Dedifferentiated amniotic fluid mesenchymal stem cell (primary cell): Measurements from ENCODE around the gene CRACR2A.

ENCODE experiments used
- DNase-seq: peaks from one replicate; pipeline ENCODE4 v3.0.0-alpha.2; 2016; ENCODE audit errors: extremely low spot score

The CRACR2A gene

GRCh38 chr12:3598896-3599860, 153.7 kb downstream of the CRACR2A start:
- no peak for DNase-seq

GRCh38 chr12:3597526-3598210, 155.2 kb downstream of the CRACR2A start:
- no peak for DNase-seq

- DNase-seq, result no peak
Measured at GRCh38 chr12:3596703-3597415, 156.1 kb downstream of the CRACR2A start.

- no peak for DNase-seq
Measured at GRCh38 chr12:3595721-3596120, 157.2 kb downstream of the CRACR2A start.

- no peak for DNase-seq
Measured at GRCh38 chr12:3594966-3595365, 157.9 kb downstream of the CRACR2A start.

- no peak for DNase-seq
Measured at GRCh38 chr12:3593906-3594483, 158.9 kb downstream of the CRACR2A start.

GRCh38 chr12:3592856-3593625, 159.9 kb downstream of the CRACR2A start:
- DNase-seq, result no peak

GRCh38 chr12:3589745-3590144, 163.2 kb downstream of the CRACR2A start:
- no peak for DNase-seq

- DNase-seq, result no peak
Measured at GRCh38 chr12:3587402-3588013, 165.4 kb downstream of the CRACR2A start.

- no peak for DNase-seq
Measured at GRCh38 chr12:3583656-3584334, 169.1 kb downstream of the CRACR2A start.

GRCh38 chr12:3580094-3580749, 172.7 kb downstream of the CRACR2A start:
- DNase-seq, result no peak

GRCh38 chr12:3579446-3580093, 173.3 kb downstream of the CRACR2A start:
- DNase-seq, result no peak

- DNase-seq, result no peak
Measured at GRCh38 chr12:3578557-3578956, 174.4 kb downstream of the CRACR2A start.

- no peak for DNase-seq
Measured at GRCh38 chr12:3576891-3577290, 176.0 kb downstream of the CRACR2A start.

- DNase-seq, result no peak
Measured at GRCh38 chr12:3574986-3575385, 177.9 kb downstream of the CRACR2A start.

GRCh38 chr12:3572560-3572959, 180.3 kb downstream of the CRACR2A start:
- DNase-seq, result no peak

- DNase-seq, result no peak
Measured at GRCh38 chr12:3571724-3572123, 181.2 kb downstream of the CRACR2A start.

- DNase-seq, result no peak
Measured at GRCh38 chr12:3571323-3571722, 181.6 kb downstream of the CRACR2A start.

- DNase-seq, result no peak
Measured at GRCh38 chr12:3568695-3569094, 184.2 kb downstream of the CRACR2A start.
